Measurements from ENCODE around the gene CSF1R.

DNA sequence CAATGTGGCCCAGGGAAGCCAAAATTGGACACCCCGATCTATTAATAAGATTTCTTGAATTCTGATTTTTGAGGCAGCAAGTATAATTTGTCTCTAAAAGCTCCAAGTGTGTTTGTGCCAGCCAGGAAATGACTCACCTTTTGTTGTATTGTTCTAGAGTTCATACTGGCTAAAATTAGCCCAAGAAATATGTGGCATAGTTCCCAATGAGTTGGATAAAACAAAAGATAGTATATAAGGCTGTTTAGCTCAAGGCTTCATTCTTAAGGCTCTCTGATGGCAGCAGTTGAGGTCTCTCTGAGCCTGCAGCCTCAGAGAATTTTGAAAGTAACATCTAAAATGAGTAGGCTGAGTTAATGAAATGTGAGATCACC, 64.2 kb downstream of the CSF1R start:
- TF ChIP-seq NR3C1 (IDR thresholded peaks at IDR 0.05), result no peak
- TF ChIP-seq REST (IDR thresholded peaks at IDR 0.05), result no peak
- TF ChIP-seq, protein P1, sequence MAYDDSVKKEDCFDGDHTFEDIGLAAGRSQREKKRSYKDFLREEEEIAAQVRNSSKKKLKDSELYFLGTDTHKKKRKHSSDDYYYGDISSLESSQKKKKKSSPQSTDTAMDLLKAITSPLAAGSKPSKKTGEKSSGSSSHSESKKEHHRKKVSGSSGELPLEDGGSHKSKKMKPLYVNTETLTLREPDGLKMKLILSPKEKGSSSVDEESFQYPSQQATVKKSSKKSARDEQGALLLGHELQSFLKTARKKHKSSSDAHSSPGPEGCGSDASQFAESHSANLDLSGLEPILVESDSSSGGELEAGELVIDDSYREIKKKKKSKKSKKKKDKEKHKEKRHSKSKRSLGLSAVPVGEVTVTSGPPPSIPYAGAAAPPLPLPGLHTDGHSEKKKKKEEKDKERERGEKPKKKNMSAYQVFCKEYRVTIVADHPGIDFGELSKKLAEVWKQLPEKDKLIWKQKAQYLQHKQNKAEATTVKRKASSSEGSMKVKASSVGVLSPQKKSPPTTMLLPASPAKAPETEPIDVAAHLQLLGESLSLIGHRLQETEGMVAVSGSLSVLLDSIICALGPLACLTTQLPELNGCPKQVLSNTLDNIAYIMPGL (CRISPR knock-in tag; IDR thresholded peaks at IDR 0.05; ENCODE audit: borderline replicate concordance), result no peak
- no peak for TF ChIP-seq CHD4 (IDR thresholded peaks at IDR 0.05; ENCODE audit: borderline replicate concordance)
- no peak for TF ChIP-seq BHLHE40 (IDR thresholded peaks at IDR 0.05; ENCODE audit: low read depth, low read length)
- no peak for TF ChIP-seq POLR2A (IDR thresholded peaks at IDR 0.05; ENCODE audit: low read length)
- TF ChIP-seq, protein P2, sequence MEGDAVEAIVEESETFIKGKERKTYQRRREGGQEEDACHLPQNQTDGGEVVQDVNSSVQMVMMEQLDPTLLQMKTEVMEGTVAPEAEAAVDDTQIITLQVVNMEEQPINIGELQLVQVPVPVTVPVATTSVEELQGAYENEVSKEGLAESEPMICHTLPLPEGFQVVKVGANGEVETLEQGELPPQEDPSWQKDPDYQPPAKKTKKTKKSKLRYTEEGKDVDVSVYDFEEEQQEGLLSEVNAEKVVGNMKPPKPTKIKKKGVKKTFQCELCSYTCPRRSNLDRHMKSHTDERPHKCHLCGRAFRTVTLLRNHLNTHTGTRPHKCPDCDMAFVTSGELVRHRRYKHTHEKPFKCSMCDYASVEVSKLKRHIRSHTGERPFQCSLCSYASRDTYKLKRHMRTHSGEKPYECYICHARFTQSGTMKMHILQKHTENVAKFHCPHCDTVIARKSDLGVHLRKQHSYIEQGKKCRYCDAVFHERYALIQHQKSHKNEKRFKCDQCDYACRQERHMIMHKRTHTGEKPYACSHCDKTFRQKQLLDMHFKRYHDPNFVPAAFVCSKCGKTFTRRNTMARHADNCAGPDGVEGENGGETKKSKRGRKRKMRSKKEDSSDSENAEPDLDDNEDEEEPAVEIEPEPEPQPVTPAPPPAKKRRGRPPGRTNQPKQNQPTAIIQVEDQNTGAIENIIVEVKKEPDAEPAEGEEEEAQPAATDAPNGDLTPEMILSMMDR (IDR thresholded peaks at IDR 0.05), result no peak
- TF ChIP-seq CBX2 (IDR thresholded peaks at IDR 0.05; ENCODE audit: borderline replicate concordance, low read depth), result no peak
- no peak for TF ChIP-seq SREBF2 (IDR thresholded peaks at IDR 0.05)
- no peak for TF ChIP-seq SMC3 (IDR thresholded peaks at IDR 0.05)
- TF ChIP-seq, protein P3, sequence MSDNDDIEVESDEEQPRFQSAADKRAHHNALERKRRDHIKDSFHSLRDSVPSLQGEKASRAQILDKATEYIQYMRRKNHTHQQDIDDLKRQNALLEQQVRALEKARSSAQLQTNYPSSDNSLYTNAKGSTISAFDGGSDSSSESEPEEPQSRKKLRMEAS (IDR thresholded peaks at IDR 0.05), result no peak
- TF ChIP-seq RFX5 (IDR thresholded peaks at IDR 0.05), result no peak
- no peak for TF ChIP-seq JUN (IDR thresholded peaks at IDR 0.05)
- TF ChIP-seq RAD21 (conservative IDR thresholded peaks at IDR 0.05 in 1 of 2, IDR thresholded peaks at IDR 0.05 in 1 of 2), result no peak

Data from A549 (cell line).